ENCODE data around the gene IL26. TPM values are rescaled to one million over a fixed set of nuclear protein-coding genes. Genes with fewer than 3 reads are reported as not detected.

Gene IL26
- total RNA-seq, 1 experiment from 2014 or later = not detected

DNA sequence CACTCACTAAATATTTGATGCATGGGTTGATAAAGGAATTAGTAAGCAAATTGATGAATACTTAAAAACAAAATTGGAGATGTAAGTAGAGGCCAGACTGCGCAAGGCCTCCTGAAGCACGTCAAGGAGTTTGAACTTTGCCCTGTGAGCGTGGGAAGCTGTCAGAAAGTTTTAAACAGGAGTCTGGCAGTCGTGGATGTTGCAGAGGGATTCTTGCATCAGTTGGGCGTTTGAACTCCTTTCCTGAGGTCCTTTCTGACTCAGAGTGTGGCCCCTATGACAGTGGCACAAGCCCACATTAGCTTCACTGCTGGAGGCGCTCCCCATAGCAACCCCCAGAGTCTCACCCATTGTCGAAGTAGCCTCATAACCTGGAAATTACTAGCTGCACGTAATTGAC lies 45.7 kb upstream of the IL26 start:
- Histone ChIP-seq H3F3A (ENCODE audit: low read length, unreplicated experiment) (no peaks in the 10 kb centered on the region), H3K9ac (ENCODE audit: low read length) (no peak overlapping the region), H3K4me1 (ENCODE audit: insufficient read depth, low read length) (no peaks in the 10 kb centered on the region), H4K20me1 (ENCODE audit: low read length) (no peaks in the 10 kb centered on the region), H3K4me2 (ENCODE audit: low read length) (no peak overlapping the region), H3K9me2 (replicated peaks; ENCODE audit: low read length) (no peaks in the 10 kb centered on the region), H3K4me3 (ENCODE audit: low read length) (no peak overlapping the region), H3K27ac (ENCODE audit: low read length) (no peak overlapping the region), H2AFZ (ENCODE audit: low read length) (no peak overlapping the region), H3K36me3 (ENCODE audit: low read depth, low read length) (no peaks in the 10 kb centered on the region), H3K27me3 (ENCODE audit: low read length) (no peaks in the 10 kb centered on the region), H3K79me2 (ENCODE audit: low read length) (no peaks in the 10 kb centered on the region), H3K9me3 (ENCODE audit: low read length) (no peaks in the 10 kb centered on the region)
- ChIA-PET POLR2A (ENCODE audit: unreplicated experiment) (interaction anchor here (0.7 kb wide), 1 partner anchor 26 kb away, joined by 6 read pairs; no protein-coding TSS in a partner anchor), CTCF (no interaction called here)
- no peak for ATAC-seq
- DNase-seq = no peak
- TF ChIP-seq EZH2 (IDR thresholded peaks at IDR 0.05; ENCODE audit: low read length, unreplicated experiment) (no peak), EZH2phosphoT487 (IDR thresholded peaks at IDR 0.05; ENCODE audit: borderline replicate concordance, low read length) (no peak)
- TF ChIP-seq, protein P1, sequence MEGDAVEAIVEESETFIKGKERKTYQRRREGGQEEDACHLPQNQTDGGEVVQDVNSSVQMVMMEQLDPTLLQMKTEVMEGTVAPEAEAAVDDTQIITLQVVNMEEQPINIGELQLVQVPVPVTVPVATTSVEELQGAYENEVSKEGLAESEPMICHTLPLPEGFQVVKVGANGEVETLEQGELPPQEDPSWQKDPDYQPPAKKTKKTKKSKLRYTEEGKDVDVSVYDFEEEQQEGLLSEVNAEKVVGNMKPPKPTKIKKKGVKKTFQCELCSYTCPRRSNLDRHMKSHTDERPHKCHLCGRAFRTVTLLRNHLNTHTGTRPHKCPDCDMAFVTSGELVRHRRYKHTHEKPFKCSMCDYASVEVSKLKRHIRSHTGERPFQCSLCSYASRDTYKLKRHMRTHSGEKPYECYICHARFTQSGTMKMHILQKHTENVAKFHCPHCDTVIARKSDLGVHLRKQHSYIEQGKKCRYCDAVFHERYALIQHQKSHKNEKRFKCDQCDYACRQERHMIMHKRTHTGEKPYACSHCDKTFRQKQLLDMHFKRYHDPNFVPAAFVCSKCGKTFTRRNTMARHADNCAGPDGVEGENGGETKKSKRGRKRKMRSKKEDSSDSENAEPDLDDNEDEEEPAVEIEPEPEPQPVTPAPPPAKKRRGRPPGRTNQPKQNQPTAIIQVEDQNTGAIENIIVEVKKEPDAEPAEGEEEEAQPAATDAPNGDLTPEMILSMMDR (conservative IDR thresholded peaks at IDR 0.05; ENCODE audit: low read depth, low read length) = no peak
- intact Hi-C loops (cut with micrococcal nuclease) = no loop called here
- BruUV-seq (replicated peaks) = no TSS peak

DNA sequence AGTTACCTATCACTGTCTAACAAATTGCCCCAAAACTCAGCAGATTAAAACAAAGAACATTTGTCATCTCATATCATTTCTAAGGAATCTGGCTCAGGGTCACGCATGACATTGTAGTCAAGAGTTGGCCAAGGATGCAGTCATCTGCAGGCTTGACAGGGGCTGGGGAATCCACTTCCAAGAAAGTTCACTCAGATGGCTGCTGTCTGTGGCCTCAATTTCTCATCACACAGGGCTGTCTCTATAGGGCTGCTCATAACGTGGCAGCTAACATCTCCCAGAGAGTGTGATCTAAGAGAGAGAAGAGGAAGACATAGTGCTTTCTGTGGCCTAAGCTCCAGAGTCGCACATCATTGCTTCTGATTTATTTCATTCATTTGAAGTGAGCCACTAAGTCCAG lies 44.7 kb upstream of the IL26 start:
- CTCF ChIA-PET = no interaction called here
- DNase-seq = no peak
- POLR2A ChIA-PET (ENCODE audit: unreplicated experiment) = no interaction called here
- Histone ChIP-seq H3K27me3 (ENCODE audit: low read length) (no peaks in the 10 kb centered on the region), H2AFZ (ENCODE audit: low read length) (no peak overlapping the region), H3K9ac (ENCODE audit: low read length) (no peak overlapping the region), H3K36me3 (ENCODE audit: low read depth, low read length) (no peaks in the 10 kb centered on the region), H3K27ac (ENCODE audit: low read length) (no peak overlapping the region), H4K20me1 (ENCODE audit: low read length) (no peaks in the 10 kb centered on the region), H3K4me1 (ENCODE audit: insufficient read depth, low read length) (no peaks in the 10 kb centered on the region), H3K4me3 (ENCODE audit: low read length) (no peak overlapping the region), H3K4me2 (ENCODE audit: low read length) (no peak overlapping the region), H3F3A (ENCODE audit: low read length, unreplicated experiment) (no peaks in the 10 kb centered on the region), H3K9me3 (ENCODE audit: low read length) (no peaks in the 10 kb centered on the region), H3K9me2 (replicated peaks; ENCODE audit: low read length) (no peaks in the 10 kb centered on the region), H3K79me2 (ENCODE audit: low read length) (no peaks in the 10 kb centered on the region)
- TF ChIP-seq, protein P1 (conservative IDR thresholded peaks at IDR 0.05; ENCODE audit: low read depth, low read length) = no peak
- TF ChIP-seq EZH2phosphoT487 (IDR thresholded peaks at IDR 0.05; ENCODE audit: borderline replicate concordance, low read length) (no peak), EZH2 (IDR thresholded peaks at IDR 0.05; ENCODE audit: low read length, unreplicated experiment) (no peak)
- no TSS peak for BruUV-seq (replicated peaks)
- ATAC-seq = no peak
- intact Hi-C loops (cut with micrococcal nuclease) = no loop called here

DNA sequence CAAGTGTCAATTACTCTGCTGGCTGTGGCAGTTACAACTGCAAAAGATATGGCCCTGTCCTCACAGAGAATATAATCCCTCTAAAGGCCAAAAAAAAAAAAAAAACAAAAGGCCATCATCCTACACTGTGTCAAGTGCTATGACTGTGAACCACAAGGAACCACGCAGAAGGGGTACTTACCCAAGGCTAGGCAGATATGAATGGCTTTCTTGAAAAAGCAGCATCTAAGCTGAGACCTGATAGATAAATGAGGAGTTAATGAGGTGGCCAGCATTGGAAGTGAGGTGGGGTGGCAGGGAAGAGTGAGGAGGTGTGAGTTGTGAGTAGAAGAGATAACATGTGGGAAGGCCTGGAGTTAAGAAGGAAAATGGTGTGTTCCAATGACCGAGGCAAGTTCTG lies 44.2 kb upstream of the IL26 start:
- no TSS peak for BruUV-seq (replicated peaks)
- no peak for ATAC-seq
- no peaks in the 10 kb centered on the region for H3F3A ChIP-seq (ENCODE audit: low read length, unreplicated experiment)
- no peak overlapping the region for H3K27ac ChIP-seq (ENCODE audit: low read length)
- no peak overlapping the region for H2AFZ ChIP-seq (ENCODE audit: low read length)
- ChIA-PET CTCF (no interaction called here), POLR2A (ENCODE audit: unreplicated experiment) (no interaction called here)
- H3K27me3 ChIP-seq (ENCODE audit: low read length) = no peaks in the 10 kb centered on the region
- no peaks in the 10 kb centered on the region for H3K9me2 ChIP-seq (replicated peaks; ENCODE audit: low read length)
- no peaks in the 10 kb centered on the region for H3K36me3 ChIP-seq (ENCODE audit: low read depth, low read length)
- intact Hi-C loops (cut with micrococcal nuclease) = no loop called here
- no peak overlapping the region for H3K4me2 ChIP-seq (ENCODE audit: low read length)
- no peak overlapping the region for H3K9ac ChIP-seq (ENCODE audit: low read length)
- H3K79me2 ChIP-seq (ENCODE audit: low read length) = no peaks in the 10 kb centered on the region
- H3K4me1 ChIP-seq (ENCODE audit: insufficient read depth, low read length) = no peaks in the 10 kb centered on the region
- TF ChIP-seq EZH2 (IDR thresholded peaks at IDR 0.05; ENCODE audit: low read length, unreplicated experiment) = no peak
- TF ChIP-seq EZH2phosphoT487 (IDR thresholded peaks at IDR 0.05; ENCODE audit: borderline replicate concordance, low read length) = no peak
- TF ChIP-seq, protein P1 (conservative IDR thresholded peaks at IDR 0.05; ENCODE audit: low read depth, low read length) = no peak
- H4K20me1 ChIP-seq (ENCODE audit: low read length) = no peaks in the 10 kb centered on the region
- no peak overlapping the region for H3K4me3 ChIP-seq (ENCODE audit: low read length)
- no peak for DNase-seq
- H3K9me3 ChIP-seq (ENCODE audit: low read length) = no peaks in the 10 kb centered on the region
